ENCODE results near the gene TSPAN14.

TSPAN14 gene

DNA sequence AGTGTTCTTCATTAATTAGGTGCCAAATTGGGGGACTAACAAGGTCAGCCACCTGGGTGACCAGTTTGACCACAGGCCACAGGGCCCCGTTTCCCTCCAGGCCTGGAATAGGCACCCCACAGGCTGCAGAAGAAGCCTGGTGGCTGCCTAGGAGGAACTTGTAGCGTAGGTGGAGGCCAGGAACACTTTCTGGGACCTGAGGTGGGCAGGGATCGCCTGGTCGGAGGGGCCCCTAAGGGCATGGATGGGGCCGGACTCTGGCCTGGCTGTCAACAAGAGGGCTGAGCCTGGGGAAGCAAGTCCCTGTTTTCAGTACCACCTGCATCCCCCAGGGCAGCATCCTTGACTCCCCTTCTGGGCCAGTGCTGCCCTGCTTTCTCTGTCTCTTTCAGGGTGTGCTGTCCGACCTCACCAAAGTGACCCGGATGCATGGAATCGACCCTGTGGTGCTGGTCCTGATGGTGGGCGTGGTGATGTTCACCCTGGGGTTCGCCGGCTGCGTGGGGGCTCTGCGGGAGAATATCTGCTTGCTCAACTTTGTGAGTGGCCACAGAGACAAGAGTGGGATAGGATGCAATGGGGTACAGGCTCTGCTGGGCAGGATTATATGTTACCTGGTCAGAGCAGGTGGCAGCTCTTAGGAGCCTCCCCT, 52.9 kb downstream of the TSPAN14 start:
- DNase-seq: no peak

GRCh38 chr10:80509108-80509402, 54.9 kb downstream of the TSPAN14 start:
- no peak for DNase-seq

- no peak for DNase-seq
Observed at GRCh38 chr10:80509403-80510161, 55.5 kb downstream of the TSPAN14 start.

DNA sequence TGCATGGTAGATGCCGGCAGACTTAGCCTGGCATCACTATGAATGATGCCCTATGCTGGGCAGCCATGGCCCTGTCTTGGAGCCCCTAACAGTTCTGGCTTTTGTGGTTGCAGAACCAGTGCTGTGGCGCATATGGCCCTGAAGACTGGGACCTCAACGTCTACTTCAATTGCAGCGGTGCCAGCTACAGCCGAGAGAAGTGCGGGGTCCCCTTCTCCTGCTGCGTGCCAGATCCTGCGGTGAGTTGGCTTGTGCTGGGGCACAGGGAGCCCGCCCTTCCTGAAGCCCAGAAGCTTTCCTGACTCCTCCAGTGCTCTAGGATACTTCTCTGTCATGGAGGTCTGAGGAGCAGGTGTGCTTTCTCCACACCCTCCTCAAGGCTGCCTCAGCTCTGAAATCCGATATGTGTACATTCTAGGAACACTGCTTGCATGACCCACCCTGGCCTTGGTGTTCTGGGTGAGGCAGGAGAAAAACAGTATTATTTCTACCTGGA, 58.0 kb downstream of the TSPAN14 start:
- no peak for DNase-seq

DNA sequence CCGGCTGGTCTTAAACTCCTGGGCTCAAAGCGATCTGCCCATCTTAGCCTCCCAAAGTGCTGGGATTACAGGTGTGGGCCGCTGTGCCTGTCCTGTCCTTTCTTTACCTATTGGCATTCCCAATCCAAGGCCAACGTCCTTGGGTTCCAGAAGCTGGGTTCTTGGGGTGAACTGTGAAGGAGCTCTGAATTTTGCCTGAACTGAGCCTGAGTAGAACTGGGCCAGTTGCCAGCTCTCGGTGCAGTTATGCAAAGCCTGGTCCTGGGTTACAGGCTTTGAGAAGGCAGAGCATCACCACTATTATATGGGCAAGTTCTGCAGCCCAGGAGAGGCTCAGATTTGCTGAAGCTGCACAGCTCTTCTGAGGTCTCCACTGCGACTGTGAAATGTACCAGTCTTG, 59.0 kb downstream of the TSPAN14 start:
- no peak for DNase-seq

GRCh38 chr10:80515511-80515910, 61.4 kb downstream of the TSPAN14 start:
- no peak for DNase-seq

DNA sequence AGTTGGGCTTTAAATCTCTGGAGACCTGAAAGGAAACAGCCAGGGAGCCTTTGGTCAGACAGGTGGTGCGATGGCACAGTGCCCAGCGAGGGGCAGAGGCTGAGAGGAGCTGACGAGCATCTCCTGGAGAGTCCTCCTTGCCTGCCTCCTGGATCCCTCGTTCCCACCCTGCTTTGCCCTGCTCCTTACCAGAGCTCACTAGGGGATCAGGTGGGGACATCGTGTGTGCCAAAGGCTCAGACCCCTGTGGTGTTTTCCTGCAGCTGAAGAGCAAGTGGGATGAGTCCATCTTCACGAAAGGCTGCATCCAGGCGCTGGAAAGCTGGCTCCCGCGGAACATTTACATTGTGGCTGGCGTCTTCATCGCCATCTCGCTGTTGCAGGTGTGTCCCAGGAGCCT, 61.8 kb downstream of the TSPAN14 start:
- DNase-seq: no peak

DNA sequence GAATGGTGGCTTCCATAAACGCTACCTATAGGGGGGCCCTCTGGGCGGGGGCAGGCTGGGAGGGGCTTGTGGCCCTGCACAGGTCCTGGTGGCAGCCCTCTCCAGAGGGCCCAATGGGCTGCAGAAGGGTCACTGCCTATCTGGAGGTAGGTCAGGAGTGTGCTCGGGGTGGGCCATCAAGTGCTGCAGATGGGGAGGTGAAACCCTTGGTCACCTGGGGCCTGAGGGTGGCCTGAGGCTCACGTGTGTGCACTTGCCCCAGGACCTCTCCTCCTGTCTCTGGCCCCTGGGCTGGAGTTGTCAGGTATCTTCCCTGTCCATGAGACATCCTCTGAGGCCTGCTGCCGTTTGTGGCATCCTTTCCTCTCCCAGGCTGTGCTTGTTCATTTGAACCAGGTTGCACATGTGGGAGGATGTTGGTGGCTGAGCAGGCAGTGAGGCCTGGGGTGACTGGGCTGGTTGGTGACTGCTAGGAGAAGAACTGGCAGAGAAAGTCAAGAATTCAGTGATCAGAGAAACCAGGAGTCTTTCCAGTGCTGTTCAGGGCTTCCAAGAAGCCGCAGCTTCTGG, 62.5 kb downstream of the TSPAN14 start:
- no peak for DNase-seq

GRCh38 chr10:80517416-80518142, 63.5 kb downstream of the TSPAN14 start:
- no peak for DNase-seq

- DNase-seq: no peak
Observed at GRCh38 chr10:80518143-80518806, 64.2 kb downstream of the TSPAN14 start.

DNA sequence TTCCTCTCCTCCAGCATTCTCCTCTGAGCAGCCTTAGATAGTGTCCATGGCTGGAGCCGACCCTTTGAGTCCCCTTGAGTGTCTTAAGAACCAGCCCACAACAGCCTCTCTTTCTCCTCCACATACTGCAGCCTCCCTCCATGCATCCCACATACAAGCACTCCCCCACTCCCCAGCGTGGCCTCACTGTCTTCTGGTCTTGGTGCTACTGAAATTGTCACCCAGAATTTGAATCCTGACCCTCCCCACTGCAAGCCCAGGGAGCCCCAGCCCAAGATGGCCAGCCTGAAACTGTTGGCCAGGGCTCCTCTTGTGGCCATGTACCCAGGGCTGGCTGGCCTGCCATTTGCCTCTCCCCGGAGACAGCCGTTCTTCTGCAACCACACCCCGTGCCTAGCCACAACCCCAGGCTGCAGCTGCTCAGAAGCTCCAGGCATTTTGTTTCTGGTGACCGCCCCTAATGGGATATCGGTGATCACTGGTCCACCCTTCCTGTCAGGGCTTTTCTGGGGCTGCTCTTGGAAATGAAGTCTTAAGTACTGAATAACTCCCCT, 64.8 kb downstream of the TSPAN14 start:
- DNase-seq: no peak

DNA sequence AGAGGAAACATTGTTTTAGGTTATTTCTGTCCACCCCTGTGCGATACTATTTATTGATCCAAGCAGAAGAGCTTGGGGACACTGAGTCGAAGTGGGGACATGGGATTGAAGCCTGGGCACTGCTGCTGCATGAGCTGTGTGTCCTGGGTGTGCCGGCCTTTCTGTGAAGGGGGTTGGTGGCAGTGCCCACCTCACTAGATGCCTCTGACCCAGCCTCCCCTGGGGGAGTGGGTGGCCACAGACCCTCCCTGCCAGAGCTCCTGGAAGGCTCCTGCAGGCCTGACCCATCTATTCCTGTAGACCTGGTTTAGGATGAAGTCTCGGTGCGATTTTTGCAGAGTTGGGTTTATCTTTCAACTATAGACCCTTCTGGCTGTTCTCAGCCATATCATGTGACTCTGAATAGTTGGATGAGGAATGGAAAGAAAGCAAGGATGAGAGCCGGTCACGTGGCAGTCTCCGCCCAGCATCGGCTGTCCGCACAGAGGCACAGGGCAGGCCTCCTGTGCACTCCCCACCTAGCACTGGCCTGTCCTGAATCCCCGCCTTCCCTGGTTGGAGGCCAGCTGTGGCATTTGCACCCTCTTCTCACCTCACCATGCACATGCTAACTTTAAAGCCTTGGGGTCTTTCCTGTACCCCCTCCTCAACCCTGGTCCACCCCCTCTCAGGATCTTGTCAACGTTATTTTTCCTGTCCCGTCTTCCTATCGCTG, 66.0 kb downstream of the TSPAN14 start:
- no peak for DNase-seq

- no peak for DNase-seq
Observed at GRCh38 chr10:80520661-80521470, 66.8 kb downstream of the TSPAN14 start.

GRCh38 chr10:80522756-80523363, 68.8 kb downstream of the TSPAN14 start:
- DNase-seq: no peak

- no peak for DNase-seq
Observed at GRCh38 chr10:80523773-80524172, 69.7 kb downstream of the TSPAN14 start.

GRCh38 chr10:80524190-80524909, 70.2 kb downstream of the TSPAN14 start:
- no peak for DNase-seq

GRCh38 chr10:80526218-80526617, 72.1 kb downstream of the TSPAN14 start:
- no peak for DNase-seq

- DNase-seq: no peak
Observed at GRCh38 chr10:80526742-80527141, 72.6 kb downstream of the TSPAN14 start.

GRCh38 chr10:80528185-80528700, 74.1 kb downstream of the TSPAN14 start:
- DNase-seq: no peak

- no peak for DNase-seq
Observed at GRCh38 chr10:80528901-80529300, 74.8 kb downstream of the TSPAN14 start.
